HG02970 (cell line): ENCODE measurements around the gene PAQR5.

Experiments
- ATAC-seq: cut with Tn5 transposase; IDR thresholded peaks from one replicate; pipeline ENCODE4 v1.9.1; 2021; ENCODE audit warnings: mild to moderate bottlenecking, moderate library complexity, moderate number of reproducible peaks; ENCODE audit not compliant: unreplicated experiment, low FRiP score

Gene PAQR5

GRCh38 chr15:69386284-69386683 lies 87.6 kb downstream of the PAQR5 start:
- no peak for ATAC-seq

- no peak for ATAC-seq
Observed at GRCh38 chr15:69388260-69388705, 89.6 kb downstream of the PAQR5 start.

GRCh38 chr15:69389426-69389825 lies 90.7 kb downstream of the PAQR5 start:
- no peak for ATAC-seq

GRCh38 chr15:69390575-69390974 lies 91.9 kb downstream of the PAQR5 start:
- ATAC-seq: no peak

- ATAC-seq: no peak
Observed at GRCh38 chr15:69391046-69391757, 92.5 kb downstream of the PAQR5 start.

- ATAC-seq: no peak
Observed at GRCh38 chr15:69392352-69392751, 93.6 kb downstream of the PAQR5 start.

GRCh38 chr15:69393831-69394491 lies 95.2 kb downstream of the PAQR5 start:
- no peak for ATAC-seq

- no peak for ATAC-seq
Observed at GRCh38 chr15:69394556-69395282, 96.0 kb downstream of the PAQR5 start.

- no peak for ATAC-seq
Observed at GRCh38 chr15:69395460-69395859, 96.7 kb downstream of the PAQR5 start.

GRCh38 chr15:69395991-69396390 lies 97.3 kb downstream of the PAQR5 start:
- ATAC-seq: no peak

GRCh38 chr15:69398491-69398891 lies 99.8 kb downstream of the PAQR5 start:
- no peak for ATAC-seq

- ATAC-seq: no peak
Observed at GRCh38 chr15:69400850-69401249, 102.1 kb downstream of the PAQR5 start.

GRCh38 chr15:69402816-69403215 lies 104.1 kb downstream of the PAQR5 start:
- no peak for ATAC-seq

GRCh38 chr15:69403594-69403993 lies 104.9 kb downstream of the PAQR5 start:
- no peak for ATAC-seq

GRCh38 chr15:69405110-69405509 lies 106.4 kb downstream of the PAQR5 start:
- no peak for ATAC-seq

GRCh38 chr15:69407719-69408400 lies 109.1 kb downstream of the PAQR5 start:
- ATAC-seq: no peak

- ATAC-seq: no peak
Observed at GRCh38 chr15:69408841-69409240, 110.1 kb downstream of the PAQR5 start.

GRCh38 chr15:69410248-69410874 lies 111.6 kb downstream of the PAQR5 start:
- ATAC-seq: no peak

GRCh38 chr15:69412274-69412673 lies 113.6 kb downstream of the PAQR5 start:
- no peak for ATAC-seq

GRCh38 chr15:69412701-69413100 lies 114.0 kb downstream of the PAQR5 start:
- ATAC-seq: no peak
